H1 (cell line): ENCODE results near the gene TBCB. TPM values are rescaled to one million over a fixed set of nuclear protein-coding genes. Genes with fewer than 3 reads are reported as not detected.
A peak's percentile ranks its signal among the peaks of the same experiment; 100 is the strongest.

Experiments used
- BCL11A ChIP-seq, 2 experiments: IDR thresholded peaks; one replicate each; pipeline ENCODE4 v1.6.1; 2011; ENCODE audit warnings: low read depth in 2 of 2, low read length in 2 of 2, mild to moderate bottlenecking in 2 of 2
- CEBPB ChIP-seq: IDR thresholded peaks from 2 replicates; pipeline ENCODE4 v1.6.1; 2012; ENCODE audit warnings: low read depth, low read length
- FOSL1 ChIP-seq: IDR thresholded peaks from 2 replicates; pipeline ENCODE4 v1.6.1; 2011; ENCODE audit warnings: mild to moderate bottlenecking, low read depth, low read length, moderate library complexity; ENCODE audit not compliant: insufficient read depth
- NANOG ChIP-seq: IDR thresholded peaks from 2 replicates; pipeline ENCODE4 v1.6.1; 2011; ENCODE audit warnings: low read length, low read depth, mild to moderate bottlenecking, inconsistent platforms; ENCODE audit not compliant: insufficient read depth, poor library complexity, severe bottlenecking
- NRF1 ChIP-seq: IDR thresholded peaks from 2 replicates; pipeline ENCODE4 v1.6.1; 2011; ENCODE audit warnings: mild to moderate bottlenecking, low read depth, low read length, improper control_type of control experiment
- RFX5 ChIP-seq: IDR thresholded peaks from 2 replicates; pipeline ENCODE4 v1.6.1; 2011; ENCODE audit warnings: low read depth, low read length, improper control_type of control experiment, borderline replicate concordance
- TAF7 ChIP-seq: optimal IDR thresholded peaks from 2 replicates; pipeline ENCODE3; 2011; ENCODE audit warnings: low read depth, mild to moderate bottlenecking, inconsistent platforms, low read length, moderate library complexity, borderline replicate concordance
- TEAD4 ChIP-seq: IDR thresholded peaks from 2 replicates; pipeline ENCODE4 v1.6.1; 2012; ENCODE audit warnings: low read depth, low read length, inconsistent platforms, mixed read lengths
- ZNF274 ChIP-seq: IDR thresholded peaks from 2 replicates; pipeline ENCODE4 v1.7.0; 2012; ENCODE audit warnings: low read length, borderline replicate concordance; ENCODE audit errors: extremely low read depth
- polyA plus RNA-seq, 7 experiments: library from polyadenylated mRNA; depleted of rRNA in 3 of 7; stranded (reverse) in 5 of 7; unstranded in 2 of 7; fragments of >200 nt in 5 of 7; fragments of 200-250 nt in 2 of 7; gene quantifications; 1 replicate in 5 of 7; 2 replicates in 1 of 7; 4 replicates in 1 of 7; pipeline versions ENCODE4 v1.2.1 to v1.2.3, GENCODE V29; 2011 to 2013; ENCODE audit warnings: missing spikeins in 2 of 7, mixed read lengths in 2 of 7
- total RNA-seq: library from RNA; stranded (reverse); fragmentation: NEBNext Ultra II Directional; extraction: Animal tissue kit (Norgen Biotek cat#: 25700); gene quantifications from 2 replicates; pipeline ENCODE4 v1.2.1, GENCODE V29; 2021
- TF ChIP-seq, protein P1 (sequence below): IDR thresholded peaks from 2 replicates; pipeline ENCODE4 v1.6.1; 2011; ENCODE audit warnings: low read length, improper control_type of control experiment
- TF ChIP-seq, protein P2 (sequence below): IDR thresholded peaks from 2 replicates; pipeline ENCODE4 v1.6.1; 2012; ENCODE audit warnings: low read length, inconsistent platforms

Gene TBCB
- total and polyA plus RNA-seq, 2 of the 8 experiments (the other 6 are each of a cell fraction or from before 2014, with no cell fraction given) = 153 to 286 TPM

DNA sequence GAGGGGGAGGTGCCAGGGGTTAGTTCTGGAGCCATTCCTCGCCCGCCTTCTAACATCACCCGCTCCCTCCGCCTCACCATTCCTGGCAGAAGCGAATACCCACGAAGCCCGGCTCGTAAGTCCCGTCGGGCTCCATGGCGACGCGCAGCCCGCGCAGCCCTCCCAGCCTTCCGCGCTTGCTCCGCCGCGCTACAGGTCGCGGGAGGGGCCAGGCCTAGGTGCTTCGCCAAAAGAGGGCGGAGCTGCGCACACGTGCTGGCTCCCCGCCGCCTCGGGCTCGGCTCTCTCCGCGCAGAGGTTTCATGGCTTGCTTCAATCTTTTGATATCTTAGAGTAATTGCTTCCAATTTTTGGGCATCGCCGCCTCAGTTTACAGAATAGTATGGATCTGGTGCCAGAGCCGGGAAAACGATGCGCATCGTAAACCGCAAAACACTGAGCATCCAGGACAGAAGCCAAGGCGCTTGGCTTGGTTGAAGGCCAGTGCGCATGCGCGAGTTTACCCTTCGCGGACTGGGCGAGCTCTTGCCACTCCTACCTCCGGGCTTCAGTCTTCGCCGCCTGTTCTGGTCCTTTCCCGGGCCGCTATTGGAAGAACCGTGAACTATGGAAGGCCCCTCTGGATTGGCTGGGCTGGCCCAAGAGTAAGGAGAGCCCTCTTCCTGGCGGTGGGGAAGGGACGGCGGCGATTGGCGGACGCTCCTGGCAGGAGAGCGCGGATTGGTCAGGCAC lies 381 bp upstream of the TBCB start, which contains the start of gene POLR2I (continued):
- TF ChIP-seq RFX5 (no peak), TAF7 (peak; percentile 64), NANOG (no peak), FOSL1 (no peak), TEAD4 (no peak), ZNF274 (no peak), BCL11A (IDR thresholded peaks at IDR 0.05; ENCODE audit: low read depth in 2 of 2, low read length in 2 of 2) (no peak), CEBPB (no peak), NRF1 (peak; percentile 97)
- TF ChIP-seq, protein P1, sequence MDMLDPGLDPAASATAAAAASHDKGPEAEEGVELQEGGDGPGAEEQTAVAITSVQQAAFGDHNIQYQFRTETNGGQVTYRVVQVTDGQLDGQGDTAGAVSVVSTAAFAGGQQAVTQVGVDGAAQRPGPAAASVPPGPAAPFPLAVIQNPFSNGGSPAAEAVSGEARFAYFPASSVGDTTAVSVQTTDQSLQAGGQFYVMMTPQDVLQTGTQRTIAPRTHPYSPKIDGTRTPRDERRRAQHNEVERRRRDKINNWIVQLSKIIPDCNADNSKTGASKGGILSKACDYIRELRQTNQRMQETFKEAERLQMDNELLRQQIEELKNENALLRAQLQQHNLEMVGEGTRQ = peak; percentile 75
- TF ChIP-seq, protein P2, sequence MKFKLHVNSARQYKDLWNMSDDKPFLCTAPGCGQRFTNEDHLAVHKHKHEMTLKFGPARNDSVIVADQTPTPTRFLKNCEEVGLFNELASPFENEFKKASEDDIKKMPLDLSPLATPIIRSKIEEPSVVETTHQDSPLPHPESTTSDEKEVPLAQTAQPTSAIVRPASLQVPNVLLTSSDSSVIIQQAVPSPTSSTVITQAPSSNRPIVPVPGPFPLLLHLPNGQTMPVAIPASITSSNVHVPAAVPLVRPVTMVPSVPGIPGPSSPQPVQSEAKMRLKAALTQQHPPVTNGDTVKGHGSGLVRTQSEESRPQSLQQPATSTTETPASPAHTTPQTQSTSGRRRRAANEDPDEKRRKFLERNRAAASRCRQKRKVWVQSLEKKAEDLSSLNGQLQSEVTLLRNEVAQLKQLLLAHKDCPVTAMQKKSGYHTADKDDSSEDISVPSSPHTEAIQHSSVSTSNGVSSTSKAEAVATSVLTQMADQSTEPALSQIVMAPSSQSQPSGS = no peak
